Uterus (tissue), 4 donors: ENCODE measurements around the gene TTC16. TPM values are rescaled to one million over a fixed set of nuclear protein-coding genes. Genes with fewer than 3 reads are reported as not detected.

Source experiments
- DNase-seq, 2 donors: peaks; one replicate each; pipeline ENCODE4 v3.0.0-alpha.2; 2019 to 2020
- H3K27ac ChIP-seq, 2 donors: fragments of 200-600 bp; sonication (generic); 1 replicate in 1 of 2; 2 replicates in 1 of 2; pipeline ENCODE4 v1.5.1; 2016 to 2018
- H3K27me3 ChIP-seq, 2 donors: fragments of 200-600 bp; sonication (generic); one replicate each; pipeline ENCODE4 v1.5.1; 2018 to 2019; ENCODE audit warnings: control low read depth in 1 of 2
- H3K36me3 ChIP-seq, 2 donors: fragments of 200-600 bp; sonication (generic); one replicate each; pipeline ENCODE4 v1.5.1; 2019; ENCODE audit warnings: control low read depth in 1 of 2
- H3K4me1 ChIP-seq, 2 donors: fragments of 200-600 bp; sonication (generic); one replicate each; pipeline ENCODE4 v1.5.1; 2018 to 2019; ENCODE audit warnings: control low read depth in 1 of 2
- H3K4me3 ChIP-seq, 2 donors: fragments of 200-600 bp; sonication (generic); 1 replicate in 1 of 2; 2 replicates in 1 of 2; pipeline ENCODE4 v1.5.1; 2018 to 2019; ENCODE audit warnings: mild to moderate bottlenecking in 1 of 2
- H3K9me3 ChIP-seq, 2 donors: fragments of 200-600 bp; sonication (generic); one replicate each; pipeline ENCODE4 v1.5.1; 2019; ENCODE audit warnings: control low read depth in 1 of 2
- POLR2A ChIP-seq, 2 donors: fragments of 450-650 bp; IDR thresholded peaks; one replicate each; pipeline ENCODE4 v1.6.1; 2016; ENCODE audit warnings: antibody characterized with exemption in 2 of 2, mild to moderate bottlenecking in 1 of 2, moderate library complexity in 1 of 2
- intact Hi-C: fragments of 100-400 bp; cut with DNase I; formaldehyde crosslinking; loops from one replicate; pipeline ENCODE4 v1.15.1; 2023; ENCODE audit warnings: low total_unique reads
- total RNA-seq, 4 donors: library from RNA; depleted of rRNA in 3 of 4; stranded (reverse); fragments of >200 nt in 3 of 4; gene quantifications; one replicate each; pipeline versions ENCODE4 v1.1.0 to v1.2.4, GENCODE V29; 2014 to 2023
- TF ChIP-seq, protein P1 (sequence below), 4 experiments: fragments of 200-600 bp in 2 of 4; fragments of 450-650 bp in 2 of 4; sonication (generic) in 2 of 4; IDR thresholded peaks; one replicate each; pipeline ENCODE4 v1.5.1; 2016 to 2019; ENCODE audit warnings: antibody characterized with exemption in 4 of 4, mild to moderate bottlenecking in 2 of 4, moderate library complexity in 1 of 4
- donor health status: DM: yes; HTN: yes; CAD: no.

Gene TTC16
- total RNA-seq, 4 donors from 2014 or later: 0.48 to 12.6 (median 0.67) TPM; not detected in 1

GRCh38 chr9:127730262-127730661 is 14.4 kb downstream of the TTC16 start:
- Histone ChIP-seq H3K4me3 (no peak overlapping the region), H3K27ac (no peak overlapping the region), H3K4me1 (no peaks in the 10 kb centered on the region), H3K36me3 (no peaks in the 10 kb centered on the region), H3K9me3 (no peaks in the 10 kb centered on the region), H3K27me3 (no peaks in the 10 kb centered on the region)
- intact Hi-C loops: no loop called here
- TF ChIP-seq, protein P1, sequence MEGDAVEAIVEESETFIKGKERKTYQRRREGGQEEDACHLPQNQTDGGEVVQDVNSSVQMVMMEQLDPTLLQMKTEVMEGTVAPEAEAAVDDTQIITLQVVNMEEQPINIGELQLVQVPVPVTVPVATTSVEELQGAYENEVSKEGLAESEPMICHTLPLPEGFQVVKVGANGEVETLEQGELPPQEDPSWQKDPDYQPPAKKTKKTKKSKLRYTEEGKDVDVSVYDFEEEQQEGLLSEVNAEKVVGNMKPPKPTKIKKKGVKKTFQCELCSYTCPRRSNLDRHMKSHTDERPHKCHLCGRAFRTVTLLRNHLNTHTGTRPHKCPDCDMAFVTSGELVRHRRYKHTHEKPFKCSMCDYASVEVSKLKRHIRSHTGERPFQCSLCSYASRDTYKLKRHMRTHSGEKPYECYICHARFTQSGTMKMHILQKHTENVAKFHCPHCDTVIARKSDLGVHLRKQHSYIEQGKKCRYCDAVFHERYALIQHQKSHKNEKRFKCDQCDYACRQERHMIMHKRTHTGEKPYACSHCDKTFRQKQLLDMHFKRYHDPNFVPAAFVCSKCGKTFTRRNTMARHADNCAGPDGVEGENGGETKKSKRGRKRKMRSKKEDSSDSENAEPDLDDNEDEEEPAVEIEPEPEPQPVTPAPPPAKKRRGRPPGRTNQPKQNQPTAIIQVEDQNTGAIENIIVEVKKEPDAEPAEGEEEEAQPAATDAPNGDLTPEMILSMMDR (IDR thresholded peaks at IDR 0.05): no peak
- no peak for TF ChIP-seq POLR2A (IDR thresholded peaks at IDR 0.05)
- DNase-seq: no peak

DNA sequence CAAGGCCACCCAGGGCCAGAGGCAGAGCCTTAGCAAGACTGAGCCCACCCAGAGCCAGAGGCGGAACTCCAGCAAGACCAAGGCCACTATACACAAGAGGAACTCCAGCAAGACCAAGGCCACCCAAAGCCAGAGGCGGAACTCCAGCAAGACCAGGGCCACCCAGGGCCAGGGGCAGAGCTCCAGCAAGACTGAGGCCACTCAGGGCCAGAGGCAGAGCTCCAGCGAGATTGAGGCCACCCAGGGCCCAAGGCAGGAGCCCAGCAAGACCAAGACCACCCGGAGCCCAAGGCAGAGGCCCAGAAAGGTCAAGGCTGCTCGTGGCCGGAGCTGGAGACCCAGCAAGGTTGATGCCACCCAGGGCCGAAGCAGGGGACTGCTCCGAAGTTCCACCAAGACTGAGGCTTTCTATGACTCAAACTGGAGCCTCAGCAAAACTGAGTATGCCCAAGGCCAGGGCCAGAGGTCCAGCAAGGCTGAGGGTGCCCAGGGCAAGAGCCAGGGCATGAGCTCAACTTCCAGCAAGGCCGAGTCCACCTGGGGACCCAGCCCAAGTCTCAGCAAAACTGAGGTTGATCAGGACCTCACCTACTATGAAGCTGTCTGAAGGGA is 15.0 kb downstream of the TTC16 start:
- no peak for DNase-seq
- H3K4me3 ChIP-seq: no peak overlapping the region
- no peaks in the 10 kb centered on the region for H3K4me1 ChIP-seq
- no peaks in the 10 kb centered on the region for H3K36me3 ChIP-seq
- H3K9me3 ChIP-seq: no peaks in the 10 kb centered on the region
- H3K27ac ChIP-seq: no peak overlapping the region
- TF ChIP-seq POLR2A (IDR thresholded peaks at IDR 0.05): no peak
- TF ChIP-seq, protein P1 (IDR thresholded peaks at IDR 0.05): no peak
- H3K27me3 ChIP-seq: no peaks in the 10 kb centered on the region
- intact Hi-C loops: no loop called here

DNA sequence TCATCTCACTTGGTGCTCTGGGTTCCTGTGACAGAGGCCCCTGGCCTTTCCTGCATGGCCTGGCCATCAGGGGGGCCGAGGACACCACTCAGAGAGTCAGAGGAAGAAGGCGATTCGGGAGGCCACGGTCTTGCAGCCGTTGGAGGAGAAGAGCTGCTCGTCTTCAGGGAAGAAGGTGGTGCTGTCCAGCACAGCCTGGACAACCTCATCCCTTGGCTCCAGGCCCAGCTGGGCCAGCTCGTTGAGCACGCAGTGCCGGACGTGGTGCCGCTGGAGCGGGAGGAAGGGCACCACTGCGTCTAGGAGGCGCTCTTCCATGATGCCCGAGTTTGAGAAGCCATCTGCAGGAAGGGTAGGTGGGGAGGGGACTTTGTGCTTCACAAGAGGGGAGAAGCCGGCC is 16.1 kb downstream of the TTC16 start:
- no peaks in the 10 kb centered on the region for H3K9me3 ChIP-seq
- no peak overlapping the region for H3K27ac ChIP-seq
- no peaks in the 10 kb centered on the region for H3K36me3 ChIP-seq
- intact Hi-C loops: no loop called here
- no peaks in the 10 kb centered on the region for H3K4me1 ChIP-seq
- H3K27me3 ChIP-seq: no peaks in the 10 kb centered on the region
- no peak overlapping the region for H3K4me3 ChIP-seq
- DNase-seq: no peak
- TF ChIP-seq POLR2A (IDR thresholded peaks at IDR 0.05): no peak
- TF ChIP-seq, protein P1 (IDR thresholded peaks at IDR 0.05): no peak

DNA sequence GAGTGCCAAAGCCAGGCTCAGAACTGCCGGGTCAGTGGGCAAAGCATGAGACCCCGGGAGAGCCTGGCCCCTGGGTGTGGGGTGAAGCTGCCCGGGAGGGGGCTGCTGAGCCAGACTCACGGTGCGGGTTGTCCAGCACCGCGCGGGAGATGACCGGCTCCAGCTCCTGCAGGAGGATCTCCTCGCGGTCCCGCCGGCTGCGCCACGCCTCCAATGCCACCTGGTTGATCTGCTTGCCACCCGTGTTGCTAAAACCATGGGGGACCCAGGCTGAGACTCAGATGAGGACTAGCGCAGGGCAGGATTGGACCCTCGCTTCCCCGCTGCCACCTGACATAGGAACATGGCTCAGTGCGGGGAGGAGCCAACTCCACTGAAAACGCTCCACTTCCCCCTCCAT is 16.6 kb downstream of the TTC16 start:
- Histone ChIP-seq H3K27ac (no peak overlapping the region), H3K27me3 (no peaks in the 10 kb centered on the region), H3K9me3 (no peaks in the 10 kb centered on the region), H3K4me3 (no peak overlapping the region), H3K4me1 (no peaks in the 10 kb centered on the region), H3K36me3 (no peaks in the 10 kb centered on the region)
- intact Hi-C loops: no loop called here
- TF ChIP-seq, protein P1 (IDR thresholded peaks at IDR 0.05): no peak
- no peak for TF ChIP-seq POLR2A (IDR thresholded peaks at IDR 0.05)
- no peak for DNase-seq

DNA sequence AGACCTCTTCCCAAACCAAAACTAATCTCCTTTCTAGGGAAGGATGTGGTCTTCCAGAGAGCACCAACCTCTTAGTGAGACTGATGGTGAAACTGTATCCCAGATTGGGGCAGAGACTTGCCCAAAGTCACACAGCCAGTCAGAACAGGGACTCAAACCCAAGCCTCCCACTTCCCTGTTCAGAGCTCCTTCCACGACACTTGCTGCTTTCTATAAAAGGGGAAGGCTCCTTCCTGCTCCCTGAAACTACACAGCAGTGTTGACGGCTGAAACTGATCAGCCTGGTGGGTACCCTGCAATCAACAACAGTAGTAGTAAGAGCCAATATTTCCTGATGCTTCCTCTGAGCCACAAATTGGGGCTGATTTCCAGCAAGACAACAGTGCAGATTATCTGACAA is 17.7 kb downstream of the TTC16 start:
- intact Hi-C loops: no loop called here
- no peak overlapping the region for H3K4me3 ChIP-seq
- no peak for DNase-seq
- no peaks in the 10 kb centered on the region for H3K4me1 ChIP-seq
- no peaks in the 10 kb centered on the region for H3K9me3 ChIP-seq
- no peaks in the 10 kb centered on the region for H3K27me3 ChIP-seq
- H3K36me3 ChIP-seq: no peaks in the 10 kb centered on the region
- TF ChIP-seq, protein P1 (IDR thresholded peaks at IDR 0.05): no peak
- TF ChIP-seq POLR2A (IDR thresholded peaks at IDR 0.05): no peak
- H3K27ac ChIP-seq: no peak overlapping the region
